Fibroblast of skin of back (primary cell): Measurements from ENCODE around the gene ABCA2.
A peak's percentile ranks its signal among the peaks of the same experiment; 100 is the strongest.

Source experiments
- DNase-seq: peaks from one replicate; pipeline ENCODE4 v3.0.0-alpha.2; 2013

ABCA2 gene

DNA sequence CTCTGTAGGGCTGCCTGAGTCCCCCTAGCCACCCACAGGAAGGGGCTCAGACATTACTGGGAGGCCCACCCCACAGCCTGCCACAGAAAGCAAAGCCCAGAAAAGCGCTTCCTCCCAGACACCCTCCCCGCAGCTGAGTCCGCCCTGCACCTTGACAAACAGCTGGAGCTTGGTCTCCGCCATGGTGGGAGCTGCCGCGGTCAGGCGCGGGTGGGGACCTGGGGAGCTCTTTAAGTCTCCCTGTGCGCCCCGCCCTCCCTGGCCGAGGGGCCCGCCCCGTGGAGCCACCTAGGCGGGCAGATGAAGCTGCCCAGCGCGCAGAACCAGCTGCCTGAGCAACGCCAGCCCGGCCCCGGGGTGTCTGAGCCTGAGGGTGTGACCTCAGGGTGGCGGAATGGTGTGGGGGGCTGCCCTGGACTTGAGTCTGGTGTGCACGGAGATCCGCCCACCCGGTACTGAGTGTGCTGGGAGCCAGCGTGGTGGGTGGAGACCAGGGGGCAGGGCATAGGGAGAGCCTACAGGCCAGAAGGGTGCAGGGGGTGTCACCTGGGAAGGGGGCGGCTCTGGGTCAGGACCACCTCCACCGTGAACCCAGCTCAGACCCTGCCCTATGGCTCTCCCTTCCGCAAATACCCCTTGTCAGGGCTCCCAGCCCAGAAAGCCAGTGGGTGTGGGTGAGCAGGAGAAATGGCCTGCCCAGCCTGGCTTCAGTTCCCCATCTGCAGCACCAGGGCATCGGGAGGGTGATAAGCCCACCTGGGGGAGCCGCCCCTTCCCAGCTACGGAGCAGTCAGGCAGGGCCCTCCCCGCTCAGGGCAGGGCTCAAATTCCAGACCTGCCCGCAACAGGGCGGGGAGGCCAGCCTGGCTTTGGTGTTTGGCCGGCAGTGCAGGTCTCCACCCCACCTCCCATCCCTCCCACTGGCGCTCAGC, 31.4 kb downstream of the ABCA2 start, which contains the start of gene CLIC3:
TSS of gene CLIC3 (minus strand) at position 208 of the 932 bp plus-strand sequence. CDS start at position 183, 25 bp downstream.
- DNase-seq: no peak

DNA sequence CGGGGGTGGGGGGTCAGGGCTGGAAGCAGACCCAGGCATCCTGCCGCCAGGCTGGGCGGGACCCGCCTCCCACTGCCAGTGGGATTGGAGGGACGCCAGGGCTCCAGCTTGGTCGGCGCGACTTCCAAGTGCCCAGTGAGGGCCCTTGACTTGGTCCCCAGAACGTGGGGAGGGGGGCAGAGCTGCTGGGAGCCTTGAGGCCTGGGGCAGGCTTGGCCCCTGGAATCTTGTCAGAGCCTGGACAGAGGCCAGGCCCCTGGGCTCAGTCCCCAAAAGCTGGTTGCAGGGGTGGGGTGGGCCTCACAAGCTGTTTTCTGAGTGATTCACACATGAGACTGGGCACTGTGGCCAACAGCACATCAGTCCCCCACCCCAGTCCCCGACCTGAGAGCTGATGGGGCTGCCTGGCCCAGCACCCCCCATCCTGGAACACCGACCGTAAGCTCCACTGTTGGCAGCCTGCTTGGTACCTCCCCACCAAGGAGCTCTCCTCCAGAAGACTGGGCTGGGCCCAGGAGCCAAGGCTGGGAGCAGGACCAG, 32.2 kb downstream of the ABCA2 start:
- peak; percentile 57 for DNase-seq

DNA sequence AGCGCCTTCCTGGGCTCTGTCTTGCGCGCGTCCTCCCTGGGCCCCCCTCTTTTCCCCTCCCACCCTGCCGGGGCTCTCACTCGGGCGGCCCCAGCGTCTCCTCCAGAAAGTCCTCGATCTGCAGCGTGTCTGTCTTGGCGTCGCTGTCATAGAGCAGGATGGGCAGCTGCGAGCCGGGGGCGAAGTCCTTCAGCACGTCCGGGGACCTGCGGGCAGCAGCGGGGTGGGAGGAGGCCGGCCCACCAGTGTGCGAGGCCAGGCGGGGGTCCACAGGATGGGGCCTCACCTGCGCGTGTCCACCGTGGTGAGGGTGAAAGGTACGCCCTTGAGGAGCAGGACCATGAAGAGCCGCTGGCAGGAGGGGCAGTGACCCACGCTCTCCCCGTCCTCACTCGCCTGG, 32.7 kb downstream of the ABCA2 start:
- DNase-seq: no peak

DNA sequence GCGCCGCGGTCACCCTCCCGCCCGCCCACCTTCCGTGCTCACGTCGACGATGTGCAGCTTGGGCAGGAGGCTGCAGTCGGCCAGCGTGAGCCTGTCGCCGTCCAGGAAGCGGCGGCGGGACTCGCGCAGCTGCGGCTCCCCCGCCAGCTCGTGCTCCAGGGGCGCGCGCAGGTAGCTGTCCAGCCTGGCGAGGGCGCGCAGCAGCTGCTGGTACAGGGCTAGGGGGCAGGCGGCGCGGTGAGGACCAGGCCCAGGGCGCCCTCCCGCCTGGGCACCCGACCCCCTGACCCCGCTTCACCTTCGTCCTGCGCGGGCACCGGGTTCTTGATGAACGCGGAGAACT, 33.2 kb downstream of the ABCA2 start:
- DNase-seq: no peak

DNA sequence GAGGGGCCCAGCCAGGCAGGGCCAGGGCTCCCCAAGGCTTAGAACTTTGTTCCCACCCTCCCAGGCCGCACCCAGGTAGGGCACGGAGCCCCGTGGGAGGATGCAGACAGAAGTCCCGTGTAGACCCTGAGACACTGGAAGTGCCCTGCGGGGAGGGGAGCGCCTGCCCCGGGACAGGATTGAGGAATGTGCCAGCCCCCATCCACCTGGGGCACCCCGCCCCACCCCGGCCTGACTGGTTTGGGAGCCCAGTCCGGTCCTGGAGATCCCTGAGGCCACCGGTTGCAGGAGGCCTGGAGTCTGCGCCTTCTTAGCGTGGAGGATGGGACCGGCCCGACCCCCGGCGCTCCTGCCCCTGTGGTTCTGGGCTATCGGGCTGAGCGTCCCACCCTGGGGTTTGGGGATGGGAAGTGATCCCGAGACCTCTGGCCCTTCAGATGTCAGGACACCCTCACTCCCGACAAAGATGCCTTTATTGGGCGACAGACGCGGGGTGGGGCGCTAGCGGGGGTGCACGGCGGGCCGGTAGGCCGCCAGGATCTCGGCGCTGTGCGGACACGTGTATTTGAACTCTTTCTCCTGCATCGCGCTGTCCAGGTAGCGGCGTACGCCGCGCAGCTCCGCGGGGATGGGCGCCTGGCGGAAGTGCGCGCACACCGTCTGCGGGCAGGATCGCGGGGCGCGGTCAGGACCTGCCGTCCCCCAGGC, 33.7 kb downstream of the ABCA2 start:
- no peak for DNase-seq

DNA sequence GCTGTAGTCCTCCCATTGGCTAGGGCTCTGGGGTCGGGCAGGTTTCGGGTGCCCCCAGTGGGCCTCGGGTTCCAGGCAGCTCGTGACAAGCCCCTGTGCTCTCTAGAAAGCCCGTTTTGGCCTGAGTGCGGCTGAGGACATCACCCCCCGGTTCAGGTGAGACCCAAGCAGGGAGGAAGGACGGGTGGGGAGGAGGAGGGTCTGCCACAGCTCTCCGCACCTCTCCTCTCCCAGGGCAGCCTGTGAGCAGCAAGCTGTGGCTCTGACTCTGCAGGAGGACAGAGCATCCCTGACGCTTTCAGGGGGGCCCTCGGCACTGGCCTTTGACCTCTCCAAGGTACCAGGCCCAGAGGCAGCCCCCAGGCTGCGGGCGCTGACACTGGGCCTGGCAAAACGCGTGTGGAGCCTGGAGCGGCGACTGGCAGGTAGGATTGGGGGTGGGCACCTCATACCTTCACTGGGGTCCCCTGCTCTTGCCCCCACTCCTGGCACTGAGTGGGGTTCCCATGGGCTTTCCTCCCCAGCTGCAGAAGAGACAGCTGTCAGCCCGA, 35.1 kb downstream of the ABCA2 start:
- DNase-seq: no peak

DNA sequence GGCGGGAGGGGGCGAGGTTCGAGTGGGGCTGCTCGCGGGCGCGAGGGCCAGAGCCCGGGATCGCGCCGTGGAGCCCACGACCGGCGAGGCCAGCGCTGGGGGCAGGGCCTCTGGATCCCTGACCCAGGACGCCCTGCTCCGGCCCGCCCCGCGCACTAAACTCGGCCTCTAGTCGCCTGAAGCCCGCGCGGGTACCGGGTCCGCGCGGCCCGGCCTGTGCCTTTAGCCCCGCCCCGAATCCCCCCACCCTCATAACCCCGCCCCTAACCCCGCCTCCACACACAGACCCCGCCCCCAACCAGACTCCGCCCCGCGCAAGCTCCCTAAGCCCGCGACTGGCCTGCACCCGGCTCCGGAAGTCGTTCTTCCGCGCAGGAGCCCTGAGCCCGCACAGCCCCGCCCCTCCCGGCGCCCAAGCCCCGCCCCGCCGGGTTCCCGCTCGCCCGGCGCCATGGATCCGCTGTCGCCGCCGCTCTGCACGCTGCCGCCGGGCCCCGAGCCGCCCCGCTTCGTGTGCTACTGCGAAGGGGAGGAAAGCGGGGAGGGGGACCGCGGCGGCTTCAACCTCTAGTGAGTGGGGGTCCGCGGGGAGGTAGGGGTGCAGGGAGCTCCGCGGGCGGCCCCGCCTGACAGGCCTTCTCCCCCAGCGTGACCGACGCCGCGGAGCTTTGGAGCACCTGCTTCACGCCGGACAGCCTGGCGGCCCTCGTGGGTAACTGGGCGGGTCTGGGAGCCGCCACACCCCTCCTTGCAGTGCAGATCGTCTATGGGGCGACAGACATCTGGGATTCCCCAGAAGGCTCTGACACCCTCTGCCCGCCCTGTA, 35.8 kb downstream of the ABCA2 start, which contains the start of gene PAXX:
TSS of gene PAXX (plus strand) at position 430 of the 826 bp plus-strand sequence. CDS start at position 452, 22 bp downstream.
- peak; percentile 87 for DNase-seq

DNA sequence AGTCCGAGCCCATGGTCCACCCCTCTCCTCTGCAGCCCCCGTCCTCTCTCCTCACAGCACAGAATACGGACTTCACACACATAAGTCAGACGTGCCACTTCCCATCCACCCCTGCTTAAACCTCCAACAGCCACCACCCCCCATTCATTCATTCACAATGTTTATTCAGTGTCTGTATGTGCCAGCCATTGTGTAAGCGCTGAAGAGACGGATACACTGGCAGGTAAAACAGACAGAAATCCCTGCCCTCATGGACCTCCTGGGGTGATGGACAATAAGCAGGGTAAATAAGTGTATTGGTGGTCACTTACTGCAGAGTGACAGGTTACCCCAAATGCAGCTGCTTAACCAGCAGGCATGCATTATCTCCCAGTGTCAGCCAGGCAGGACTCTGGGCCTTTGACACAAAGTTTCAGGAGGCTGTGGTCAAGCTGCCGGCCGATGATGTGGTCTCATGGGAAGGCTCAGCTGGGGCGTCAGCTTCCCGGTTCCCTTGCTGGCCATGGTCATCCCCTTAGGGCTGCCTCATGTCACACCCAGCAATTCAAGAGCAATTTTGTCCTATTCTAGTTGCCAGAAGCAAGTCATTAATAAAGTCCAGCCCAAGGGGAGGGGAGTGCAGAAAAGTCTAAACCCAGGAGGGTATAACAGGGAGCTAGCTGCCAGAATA, 37.7 kb downstream of the ABCA2 start:
- DNase-seq: no peak

DNA sequence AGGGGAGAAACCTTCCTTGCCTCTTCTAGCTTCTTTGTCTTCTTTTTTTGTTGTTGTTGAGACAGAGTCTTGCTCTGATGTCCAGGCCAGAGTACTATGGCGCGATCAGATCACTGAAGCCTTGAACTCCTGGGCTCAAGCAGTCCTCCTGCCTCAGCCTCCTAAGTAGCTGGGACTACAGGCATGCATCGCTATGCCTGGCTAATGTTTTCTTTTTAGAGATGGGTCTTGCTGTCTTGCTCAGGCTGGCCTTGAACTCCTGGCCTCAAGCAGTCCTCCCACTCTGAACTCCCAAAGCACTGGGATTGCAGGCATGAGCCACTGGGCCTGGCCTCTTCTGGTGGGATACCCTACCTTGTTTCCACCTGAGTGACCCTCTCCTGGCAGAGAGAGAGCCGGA, 39.2 kb downstream of the ABCA2 start:
- DNase-seq: no peak

DNA sequence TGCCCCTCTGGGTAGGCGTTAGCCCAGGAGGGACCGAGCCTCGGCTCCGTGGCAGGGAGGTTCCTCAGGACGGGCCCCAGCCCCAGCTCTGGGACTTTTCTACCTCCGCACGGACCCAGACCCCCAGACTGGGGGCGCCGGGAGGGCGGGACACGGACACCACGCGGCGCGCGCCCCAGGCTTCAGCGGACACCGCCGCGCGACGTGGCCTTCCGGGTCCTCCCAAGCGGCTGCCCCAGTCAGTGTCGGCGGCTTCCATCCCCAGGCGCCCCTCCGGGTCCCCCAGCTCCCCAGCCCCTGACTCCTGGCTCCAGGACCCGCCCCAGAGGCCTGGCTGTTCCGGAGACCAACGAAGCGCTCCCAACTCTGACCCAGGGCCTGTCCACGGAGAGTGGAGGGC, 42.2 kb downstream of the ABCA2 start:
- no peak for DNase-seq

DNA sequence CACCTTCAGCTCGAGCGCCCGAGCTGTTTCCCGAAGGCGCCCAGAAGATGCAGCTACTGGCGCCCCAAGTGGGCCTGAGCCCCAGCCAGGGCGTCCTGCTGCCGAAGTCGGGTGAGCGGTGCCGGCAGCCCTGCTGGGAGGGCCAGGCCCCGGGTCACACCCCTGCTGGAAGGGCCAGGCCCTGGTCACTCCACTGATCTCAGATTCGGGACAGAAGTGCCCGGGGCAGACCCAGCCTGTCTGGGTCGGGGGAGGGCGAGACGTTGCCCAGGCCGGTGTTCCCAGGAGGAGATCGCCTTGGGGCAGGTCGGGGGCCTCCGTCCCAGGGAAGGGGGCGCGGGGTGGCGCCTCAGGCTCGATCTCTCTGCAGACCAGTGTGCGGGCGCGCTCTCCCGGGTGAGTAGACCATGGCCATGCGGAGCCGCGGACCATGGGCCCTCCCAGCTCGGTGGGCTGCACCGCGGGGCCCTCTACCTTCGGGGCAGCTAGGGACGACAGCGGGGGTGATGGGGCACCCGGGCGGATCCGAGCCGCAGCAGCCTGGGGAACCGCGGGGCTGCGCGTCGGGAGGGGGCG, 42.9 kb downstream of the ABCA2 start:
- no peak for DNase-seq

DNA sequence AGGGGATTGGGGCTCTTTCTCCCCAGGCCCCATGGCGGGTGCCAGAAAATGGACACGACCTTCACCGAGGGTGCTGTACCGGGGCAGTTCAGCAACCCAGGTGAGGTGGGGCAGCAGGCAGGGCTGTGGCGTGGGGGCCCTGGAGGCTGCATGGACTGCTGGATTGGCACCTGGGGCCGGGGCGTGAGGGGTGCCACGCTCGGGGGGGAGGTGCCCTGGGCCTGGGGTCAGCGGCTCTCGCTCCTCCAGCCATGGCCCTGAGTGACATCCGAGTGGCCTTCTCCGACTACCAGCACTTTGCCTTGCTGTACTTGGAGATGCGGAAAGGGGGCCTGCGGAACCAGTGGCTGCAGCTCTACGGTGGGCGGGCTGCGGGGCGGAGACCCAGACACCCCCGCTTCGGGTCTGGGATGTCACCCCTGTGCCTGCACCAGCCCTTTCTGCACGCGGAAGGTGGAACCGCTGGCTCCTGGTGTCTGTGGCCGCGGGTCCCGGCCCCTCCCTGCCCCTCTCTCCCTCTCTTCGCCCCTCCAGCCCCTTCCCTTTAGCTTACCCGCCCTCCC, 43.5 kb downstream of the ABCA2 start:
- DNase-seq: no peak

DNA sequence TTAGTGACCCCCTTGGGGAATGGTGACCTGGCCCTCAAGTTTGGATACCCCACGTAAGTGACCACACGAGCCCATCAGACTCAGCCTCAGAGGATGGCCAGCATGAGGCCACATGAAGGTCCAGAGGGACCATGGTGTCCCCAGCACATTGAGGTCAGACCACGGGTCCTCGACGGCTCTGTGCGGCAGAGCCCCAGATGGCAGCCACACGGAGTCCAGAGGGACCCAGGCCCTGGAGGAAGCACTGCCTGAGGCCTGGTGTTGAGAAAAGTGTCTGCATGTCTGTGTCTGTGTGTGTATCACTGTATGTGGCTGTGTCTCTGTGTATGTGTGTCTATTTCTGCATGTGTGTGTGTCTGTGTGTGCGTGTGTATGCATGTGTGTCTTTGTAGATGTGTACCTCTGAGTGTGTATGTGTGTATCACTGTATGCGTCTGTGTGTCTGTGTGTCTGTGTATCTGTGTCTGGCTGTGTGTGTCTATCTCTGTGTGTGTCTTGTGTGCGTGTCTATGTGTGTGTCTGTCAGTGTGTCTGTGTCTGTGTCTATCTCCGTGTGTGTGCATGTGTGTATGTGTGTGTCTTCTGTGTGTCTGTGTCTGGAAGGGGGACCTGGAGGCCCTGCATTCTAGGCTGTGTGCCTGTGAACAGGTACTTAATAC, 44.3 kb downstream of the ABCA2 start:
- no peak for DNase-seq

DNA sequence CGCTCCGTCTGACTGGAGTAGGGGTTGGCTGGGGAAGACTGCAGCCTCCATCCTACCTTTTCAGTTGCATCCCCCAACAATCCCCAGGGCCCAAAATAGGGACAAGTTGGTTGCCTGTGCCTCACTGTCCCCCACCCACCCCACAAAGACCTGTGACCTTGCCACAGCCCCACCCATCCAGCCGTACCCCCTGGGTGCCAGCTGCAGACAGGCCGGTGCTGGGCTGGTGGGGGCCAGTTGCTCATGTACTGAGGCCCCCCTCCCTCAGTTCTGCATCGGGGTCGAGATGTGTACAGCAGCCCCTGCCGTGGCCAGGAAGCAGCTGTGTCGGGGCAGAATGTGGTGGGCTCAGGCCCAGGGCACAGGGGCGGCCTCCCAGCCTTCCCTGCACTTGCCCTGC, 44.9 kb downstream of the ABCA2 start:
- no peak for DNase-seq

DNA sequence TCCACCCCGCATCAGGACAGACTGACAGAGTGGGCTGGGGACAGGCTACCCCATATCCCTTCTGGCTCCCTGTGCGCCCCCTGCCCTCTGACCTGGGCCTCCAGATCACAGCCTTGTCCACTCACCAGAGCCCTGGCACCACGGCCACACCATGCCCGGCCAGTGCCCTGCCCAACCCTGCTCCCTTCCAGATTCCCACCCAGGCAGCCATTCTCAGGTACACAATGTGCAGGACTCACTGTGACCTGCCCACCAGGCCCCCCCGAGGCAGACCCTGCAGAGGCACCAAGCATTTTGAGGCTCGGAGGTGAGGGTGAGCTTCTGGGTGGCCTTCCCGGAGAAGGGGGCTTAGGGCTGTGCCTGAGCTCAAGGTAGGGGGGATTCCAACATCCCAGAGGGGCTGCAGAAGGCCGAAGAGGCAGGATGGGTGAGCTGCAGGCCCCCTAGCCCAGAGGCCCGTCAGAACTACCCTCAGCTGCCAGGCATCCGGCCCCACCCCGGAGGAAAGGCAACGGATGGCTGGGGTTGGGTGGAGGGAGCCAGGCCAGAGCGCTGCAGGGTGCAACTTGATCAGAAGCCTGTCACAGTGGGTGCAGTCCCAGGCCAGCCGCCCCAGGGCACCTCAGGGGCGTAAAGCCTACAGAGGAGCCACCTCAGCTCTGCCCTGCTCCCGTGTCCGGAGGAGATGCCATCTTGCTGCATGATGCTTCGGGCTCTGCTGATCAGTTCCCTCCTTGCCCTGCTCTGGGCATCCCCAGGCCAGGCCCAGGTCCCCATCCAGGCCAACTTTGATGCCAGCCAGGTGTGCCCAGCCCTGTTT, 45.6 kb downstream of the ABCA2 start, which contains the start of gene LCNL1:
TSS of gene LCNL1 (plus strand) at position 762 of the 820 bp plus-strand sequence. CDS start 594 bp downstream, outside the sequence.
- no peak for DNase-seq

DNA sequence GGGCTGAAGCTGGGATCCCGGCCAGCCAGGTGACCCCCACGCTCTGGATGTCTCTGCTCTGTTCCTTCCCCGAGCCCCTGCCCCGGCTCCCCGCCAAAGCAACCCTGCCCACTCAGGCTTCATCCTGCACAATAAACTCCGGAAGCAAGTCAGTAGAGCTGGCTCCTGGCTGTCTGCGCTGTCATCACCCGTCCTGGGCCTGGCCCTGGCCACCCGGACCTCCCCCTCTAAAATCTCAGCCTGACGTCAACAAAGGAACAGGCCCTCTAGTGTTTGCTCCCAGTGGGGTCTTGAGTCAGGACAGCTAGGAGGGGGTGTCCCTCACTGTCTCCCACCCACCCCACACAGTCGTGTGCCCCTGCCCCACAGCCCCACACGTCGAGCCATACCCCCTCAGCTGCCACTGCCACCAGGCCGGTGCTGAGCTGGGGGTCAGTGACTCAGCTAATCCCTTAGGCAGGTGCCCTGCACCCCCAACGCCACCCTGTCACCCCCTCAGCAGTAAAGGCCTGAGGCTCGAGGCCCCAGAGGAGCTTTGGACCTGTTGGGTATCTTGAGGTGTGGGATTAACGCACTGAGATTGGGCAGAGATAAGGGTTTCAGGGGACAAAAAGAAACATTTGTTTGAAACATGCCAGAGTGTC, 46.3 kb downstream of the ABCA2 start:
- no peak for DNase-seq

DNA sequence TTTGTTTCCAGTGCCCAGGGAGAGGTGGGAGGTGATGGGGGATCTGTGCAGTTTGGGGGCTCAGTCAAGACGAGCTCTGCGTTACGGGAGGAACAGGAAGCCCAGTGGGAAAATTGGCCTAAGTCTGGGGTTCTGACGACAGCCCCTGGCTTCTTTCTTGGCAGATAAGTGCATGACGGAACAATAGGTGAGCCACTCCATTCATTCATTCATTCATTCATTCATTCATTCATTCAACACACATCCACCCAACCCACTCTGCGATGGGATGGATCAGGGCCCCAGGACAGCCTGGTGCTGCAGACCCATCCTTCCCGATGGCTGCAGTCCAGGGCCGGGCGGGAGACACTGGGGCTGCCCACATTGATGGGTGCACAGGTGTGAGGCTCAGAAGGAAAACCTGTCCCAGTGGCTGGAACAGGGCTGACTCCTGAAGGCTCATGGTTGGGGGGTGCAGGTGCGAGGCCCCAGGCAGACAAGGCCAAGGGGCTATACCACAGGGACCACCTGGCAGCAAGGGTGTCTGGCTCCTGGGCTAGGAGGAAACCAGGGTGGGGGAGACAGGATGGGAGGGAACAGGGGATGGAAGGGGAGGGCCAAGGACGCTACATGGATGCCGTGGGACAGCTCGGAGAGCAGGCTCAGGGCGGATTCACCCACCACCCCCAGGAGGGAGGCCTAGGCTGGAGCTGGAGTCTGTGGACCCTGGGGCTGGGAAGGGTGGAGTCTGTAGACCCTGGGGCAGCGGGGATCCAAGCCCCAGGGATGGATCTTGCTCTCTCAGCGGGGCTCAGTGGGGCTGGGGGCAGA, 47.2 kb downstream of the ABCA2 start:
- no peak for DNase-seq
